Hematopoietic multipotent progenitor cell treated with erythropoietin and hydrocortisone succinate and interleukin-3 and kit ligand, for 8 days (in vitro differentiated cells): ENCODE measurements around the gene PPP1R9A.
A peak's percentile ranks its signal among the peaks of the same experiment; 100 is the strongest.

ENCODE experiments used
- DNase-seq: peaks from one replicate; pipeline ENCODE4 v3.0.0-alpha.2; 2015

PPP1R9A gene

GRCh38 chr7:94907026-94907810 is at the start of gene PPP1R9A:
Gene PPP1R9A, plus strand, starts transcription at chr7:94907594. Its CDS starts 2,520 bp downstream, at chr7:94910114.
- DNase-seq: no peak

- DNase-seq: no peak
Observed at GRCh38 chr7:94871132-94871531, 36.3 kb upstream of the PPP1R9A start.

GRCh38 chr7:94873239-94873638 is 34.2 kb upstream of the PPP1R9A start:
- DNase-seq: no peak

GRCh38 chr7:94874036-94874785 is 33.2 kb upstream of the PPP1R9A start:
- DNase-seq: no peak

GRCh38 chr7:94875201-94875600 is 32.2 kb upstream of the PPP1R9A start:
- DNase-seq: no peak

GRCh38 chr7:94877731-94878670 is 29.4 kb upstream of the PPP1R9A start:
- no peak for DNase-seq

GRCh38 chr7:94882891-94883290 is 24.5 kb upstream of the PPP1R9A start:
- DNase-seq: no peak

GRCh38 chr7:94883616-94884015 is 23.8 kb upstream of the PPP1R9A start:
- no peak for DNase-seq

- peak; percentile 25 for DNase-seq
Observed at GRCh38 chr7:94888551-94888950, 18.8 kb upstream of the PPP1R9A start.

GRCh38 chr7:94888995-94889523 is 18.3 kb upstream of the PPP1R9A start:
- DNase-seq: no peak

GRCh38 chr7:94890216-94890615 is 17.2 kb upstream of the PPP1R9A start:
- no peak for DNase-seq

- no peak for DNase-seq
Observed at GRCh38 chr7:94893661-94894060, 13.7 kb upstream of the PPP1R9A start.

GRCh38 chr7:94897541-94897940 is 9.9 kb upstream of the PPP1R9A start:
- DNase-seq: no peak

GRCh38 chr7:94898340-94898739 is 9.1 kb upstream of the PPP1R9A start:
- DNase-seq: no peak

- DNase-seq: no peak
Observed at GRCh38 chr7:94901981-94902380, 5.4 kb upstream of the PPP1R9A start.

- DNase-seq: no peak
Observed at GRCh38 chr7:94903971-94904370, 3.4 kb upstream of the PPP1R9A start.

GRCh38 chr7:94904982-94905381 is 2.4 kb upstream of the PPP1R9A start:
- DNase-seq: no peak

- no peak for DNase-seq
Observed at GRCh38 chr7:94906065-94906851, 1.1 kb upstream of the PPP1R9A start.

GRCh38 chr7:94907811-94908322 is 473 bp downstream of the PPP1R9A start:
- no peak for DNase-seq

- DNase-seq: no peak
Observed at GRCh38 chr7:94908323-94909178, 1.2 kb downstream of the PPP1R9A start.

GRCh38 chr7:94909179-94909466 is 1.7 kb downstream of the PPP1R9A start:
- no peak for DNase-seq
